HL-60 (cell line): ENCODE results near the gene USH2A.

Source experiments
- DNase-seq, 2 experiments: peaks; one replicate each; pipeline ENCODE4 v3.0.0-alpha.2; 2010 to 2020; ENCODE audit warnings: low read depth in 1 of 2, low spot score in 1 of 2
- H3K27ac ChIP-seq: fragments of 250-450 bp; sonication (Bioruptor Pico); replicated peaks from 2 replicates; pipeline ENCODE4 v1.5.1; 2020; ENCODE audit warnings: mild to moderate bottlenecking, moderate library complexity
- H3K27me3 ChIP-seq: fragments of 250-450 bp; sonication (Bioruptor Pico); 2 replicates; pipeline ENCODE4 v1.5.1; 2021; ENCODE audit warnings: mild to moderate bottlenecking, moderate library complexity; ENCODE audit not compliant: insufficient read depth, poor library complexity, severe bottlenecking
- H3K4me3 ChIP-seq: replicated peaks from 2 replicates; pipeline ENCODE4 v1.5.1; 2011; ENCODE audit warnings: mild to moderate bottlenecking, control low read depth, low read length; ENCODE audit not compliant: insufficient read depth
- GABPA ChIP-seq: IDR thresholded peaks from 2 replicates; pipeline ENCODE4 v1.6.1; 2012; ENCODE audit warnings: low read depth
- POLR2AphosphoS5 ChIP-seq: IDR thresholded peaks from 2 replicates; pipeline ENCODE4 v1.6.1; 2012; ENCODE audit warnings: low read depth
- SPI1 ChIP-seq: IDR thresholded peaks from 2 replicates; pipeline ENCODE4 v1.6.1; 2012; ENCODE audit warnings: low read depth, mild to moderate bottlenecking, borderline replicate concordance
- TF ChIP-seq, protein P1 (sequence below): IDR thresholded peaks from 2 replicates; pipeline ENCODE4 v1.6.1; 2012; ENCODE audit warnings: low read depth; ENCODE audit not compliant: insufficient replicate concordance
- TF ChIP-seq, protein P2 (sequence below): IDR thresholded peaks from one replicate; pipeline ENCODE4 v1.5.1; 2011; ENCODE audit warnings: low read length, control low read depth, inconsistent platforms; ENCODE audit not compliant: insufficient read depth

USH2A gene

GRCh38 chr1:215749414-215749813 is 673.8 kb downstream of the USH2A start:
- no peak for DNase-seq
- H3K27me3 ChIP-seq = no peaks in the 10 kb centered on the region
- H3K27ac ChIP-seq = no peak overlapping the region
- no peak overlapping the region for H3K4me3 ChIP-seq
- TF ChIP-seq, protein P1, sequence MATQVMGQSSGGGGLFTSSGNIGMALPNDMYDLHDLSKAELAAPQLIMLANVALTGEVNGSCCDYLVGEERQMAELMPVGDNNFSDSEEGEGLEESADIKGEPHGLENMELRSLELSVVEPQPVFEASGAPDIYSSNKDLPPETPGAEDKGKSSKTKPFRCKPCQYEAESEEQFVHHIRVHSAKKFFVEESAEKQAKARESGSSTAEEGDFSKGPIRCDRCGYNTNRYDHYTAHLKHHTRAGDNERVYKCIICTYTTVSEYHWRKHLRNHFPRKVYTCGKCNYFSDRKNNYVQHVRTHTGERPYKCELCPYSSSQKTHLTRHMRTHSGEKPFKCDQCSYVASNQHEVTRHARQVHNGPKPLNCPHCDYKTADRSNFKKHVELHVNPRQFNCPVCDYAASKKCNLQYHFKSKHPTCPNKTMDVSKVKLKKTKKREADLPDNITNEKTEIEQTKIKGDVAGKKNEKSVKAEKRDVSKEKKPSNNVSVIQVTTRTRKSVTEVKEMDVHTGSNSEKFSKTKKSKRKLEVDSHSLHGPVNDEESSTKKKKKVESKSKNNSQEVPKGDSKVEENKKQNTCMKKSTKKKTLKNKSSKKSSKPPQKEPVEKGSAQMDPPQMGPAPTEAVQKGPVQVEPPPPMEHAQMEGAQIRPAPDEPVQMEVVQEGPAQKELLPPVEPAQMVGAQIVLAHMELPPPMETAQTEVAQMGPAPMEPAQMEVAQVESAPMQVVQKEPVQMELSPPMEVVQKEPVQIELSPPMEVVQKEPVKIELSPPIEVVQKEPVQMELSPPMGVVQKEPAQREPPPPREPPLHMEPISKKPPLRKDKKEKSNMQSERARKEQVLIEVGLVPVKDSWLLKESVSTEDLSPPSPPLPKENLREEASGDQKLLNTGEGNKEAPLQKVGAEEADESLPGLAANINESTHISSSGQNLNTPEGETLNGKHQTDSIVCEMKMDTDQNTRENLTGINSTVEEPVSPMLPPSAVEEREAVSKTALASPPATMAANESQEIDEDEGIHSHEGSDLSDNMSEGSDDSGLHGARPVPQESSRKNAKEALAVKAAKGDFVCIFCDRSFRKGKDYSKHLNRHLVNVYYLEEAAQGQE = no peak
- no peak for TF ChIP-seq GABPA
- TF ChIP-seq POLR2AphosphoS5 = no peak
- TF ChIP-seq, protein P2, sequence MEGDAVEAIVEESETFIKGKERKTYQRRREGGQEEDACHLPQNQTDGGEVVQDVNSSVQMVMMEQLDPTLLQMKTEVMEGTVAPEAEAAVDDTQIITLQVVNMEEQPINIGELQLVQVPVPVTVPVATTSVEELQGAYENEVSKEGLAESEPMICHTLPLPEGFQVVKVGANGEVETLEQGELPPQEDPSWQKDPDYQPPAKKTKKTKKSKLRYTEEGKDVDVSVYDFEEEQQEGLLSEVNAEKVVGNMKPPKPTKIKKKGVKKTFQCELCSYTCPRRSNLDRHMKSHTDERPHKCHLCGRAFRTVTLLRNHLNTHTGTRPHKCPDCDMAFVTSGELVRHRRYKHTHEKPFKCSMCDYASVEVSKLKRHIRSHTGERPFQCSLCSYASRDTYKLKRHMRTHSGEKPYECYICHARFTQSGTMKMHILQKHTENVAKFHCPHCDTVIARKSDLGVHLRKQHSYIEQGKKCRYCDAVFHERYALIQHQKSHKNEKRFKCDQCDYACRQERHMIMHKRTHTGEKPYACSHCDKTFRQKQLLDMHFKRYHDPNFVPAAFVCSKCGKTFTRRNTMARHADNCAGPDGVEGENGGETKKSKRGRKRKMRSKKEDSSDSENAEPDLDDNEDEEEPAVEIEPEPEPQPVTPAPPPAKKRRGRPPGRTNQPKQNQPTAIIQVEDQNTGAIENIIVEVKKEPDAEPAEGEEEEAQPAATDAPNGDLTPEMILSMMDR = no peak
- TF ChIP-seq SPI1 = no peak

DNA sequence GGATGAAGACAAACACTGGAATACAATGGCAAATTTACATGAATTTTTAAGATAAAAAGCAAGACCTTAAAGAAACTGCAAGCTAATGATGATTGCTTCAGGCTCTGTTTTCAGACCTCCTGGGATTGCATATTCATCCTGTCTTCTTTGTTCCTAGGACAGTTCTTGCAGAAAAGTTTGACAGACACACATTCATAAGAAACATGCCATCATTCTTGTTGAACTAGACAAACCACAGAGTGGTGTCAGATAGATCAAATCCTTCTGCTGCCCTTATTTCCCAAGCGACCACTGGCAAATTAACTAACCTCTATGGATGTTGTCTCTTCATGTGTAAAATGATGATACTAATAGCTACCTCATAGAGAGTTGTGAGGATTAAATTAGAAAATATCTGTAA is 674.8 kb downstream of the USH2A start:
- DNase-seq = no peak
- H3K4me3 ChIP-seq = no peak overlapping the region
- no peak overlapping the region for H3K27ac ChIP-seq
- H3K27me3 ChIP-seq = no peaks in the 10 kb centered on the region
- TF ChIP-seq, protein P2 = no peak
- TF ChIP-seq POLR2AphosphoS5 (no peak), SPI1 (no peak), GABPA (no peak)
- TF ChIP-seq, protein P1 = no peak

DNA sequence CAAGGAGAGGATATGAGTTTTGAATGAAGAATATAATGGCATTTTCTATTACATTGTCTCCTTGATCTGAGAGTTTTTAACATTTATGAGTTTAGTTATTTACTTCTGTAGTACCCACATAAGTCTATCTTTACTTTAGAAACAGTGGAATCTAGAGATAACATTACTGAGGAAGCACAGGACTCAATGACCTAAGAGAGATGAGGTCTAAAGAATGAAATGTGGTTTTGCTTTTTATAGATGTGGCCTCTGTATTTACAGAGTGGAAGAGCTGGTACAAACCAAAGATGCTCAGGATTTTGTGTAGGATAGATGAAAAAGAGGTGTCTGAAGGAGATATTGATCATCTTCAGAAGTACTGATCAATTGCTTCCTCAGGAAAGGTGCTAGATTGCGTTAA is 678.8 kb downstream of the USH2A start:
- TF ChIP-seq, protein P1 = no peak
- TF ChIP-seq, protein P2 = no peak
- no peak for TF ChIP-seq SPI1
- TF ChIP-seq POLR2AphosphoS5 = no peak
- no peak for TF ChIP-seq GABPA
- no peak for DNase-seq
- no peaks in the 10 kb centered on the region for H3K27me3 ChIP-seq
- no peak overlapping the region for H3K27ac ChIP-seq
- no peak overlapping the region for H3K4me3 ChIP-seq
